ENCODE data around the gene SLC9B1. TPM values are rescaled to one million over a fixed set of nuclear protein-coding genes. Genes with fewer than 3 reads are reported as not detected.
"Not testable (repeated sequence)": the region's sequence is repeated elsewhere in the genome, so short reads cannot be mapped to it uniquely, and the experiment has no call there.

Gene SLC9B1
- total RNA-seq, 4 donors from 2014 or later = 0.30 to 1.4 (median 0.51) TPM

DNA sequence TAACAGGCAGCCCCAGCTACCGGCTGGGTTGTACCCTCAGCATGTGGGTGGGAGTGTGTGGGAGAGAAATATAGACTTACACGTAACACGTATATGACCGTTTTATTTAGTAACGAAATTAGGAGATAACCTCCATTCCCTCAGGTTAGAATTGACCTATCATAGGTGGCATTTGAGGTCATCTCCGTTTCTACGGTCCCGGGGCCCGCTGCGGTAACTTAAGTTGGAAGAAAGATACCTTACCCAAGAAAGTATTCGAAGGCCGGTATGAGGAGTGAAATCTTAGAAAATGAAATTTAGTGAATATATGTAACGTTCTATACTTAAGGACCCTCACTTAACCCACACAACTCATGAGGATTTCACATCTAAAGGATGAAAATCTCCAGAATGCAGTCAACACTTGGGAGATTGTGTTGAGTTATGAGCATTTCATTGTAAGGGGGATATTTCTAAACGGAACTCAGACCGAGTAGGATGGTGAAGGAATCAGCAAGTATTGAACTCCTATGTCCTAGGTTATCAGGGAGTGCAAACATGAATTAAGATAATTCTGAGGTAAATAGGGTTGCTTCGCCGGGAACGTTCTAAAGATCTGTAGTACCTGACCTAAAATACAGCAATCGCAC lies 149.8 kb downstream of the SLC9B1 start:
- WGBS, 2 donors = 12 to 13% methylated on average over 19 of the region's 19 CpGs
- H3K4me3 ChIP-seq (ENCODE audit: low read depth, poor library complexity, severe bottlenecking) = peak overlapping the region; percentile 41
- no peak for TF ChIP-seq POLR2A (IDR thresholded peaks at IDR 0.05)
- TF ChIP-seq, protein P1, sequence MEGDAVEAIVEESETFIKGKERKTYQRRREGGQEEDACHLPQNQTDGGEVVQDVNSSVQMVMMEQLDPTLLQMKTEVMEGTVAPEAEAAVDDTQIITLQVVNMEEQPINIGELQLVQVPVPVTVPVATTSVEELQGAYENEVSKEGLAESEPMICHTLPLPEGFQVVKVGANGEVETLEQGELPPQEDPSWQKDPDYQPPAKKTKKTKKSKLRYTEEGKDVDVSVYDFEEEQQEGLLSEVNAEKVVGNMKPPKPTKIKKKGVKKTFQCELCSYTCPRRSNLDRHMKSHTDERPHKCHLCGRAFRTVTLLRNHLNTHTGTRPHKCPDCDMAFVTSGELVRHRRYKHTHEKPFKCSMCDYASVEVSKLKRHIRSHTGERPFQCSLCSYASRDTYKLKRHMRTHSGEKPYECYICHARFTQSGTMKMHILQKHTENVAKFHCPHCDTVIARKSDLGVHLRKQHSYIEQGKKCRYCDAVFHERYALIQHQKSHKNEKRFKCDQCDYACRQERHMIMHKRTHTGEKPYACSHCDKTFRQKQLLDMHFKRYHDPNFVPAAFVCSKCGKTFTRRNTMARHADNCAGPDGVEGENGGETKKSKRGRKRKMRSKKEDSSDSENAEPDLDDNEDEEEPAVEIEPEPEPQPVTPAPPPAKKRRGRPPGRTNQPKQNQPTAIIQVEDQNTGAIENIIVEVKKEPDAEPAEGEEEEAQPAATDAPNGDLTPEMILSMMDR (IDR thresholded peaks at IDR 0.05) = no peak
- intact Hi-C loops (cut with DNase I; ENCODE audit: low total_unique reads) = loop anchor here (2.0 to 10.0 kb wide), 2 partner anchors 41 to 145 kb away; partner anchors contain the start of gene SLC9B1
- DNase-seq (ENCODE audit: low spot score in 2 of 2) = no peak

DNA sequence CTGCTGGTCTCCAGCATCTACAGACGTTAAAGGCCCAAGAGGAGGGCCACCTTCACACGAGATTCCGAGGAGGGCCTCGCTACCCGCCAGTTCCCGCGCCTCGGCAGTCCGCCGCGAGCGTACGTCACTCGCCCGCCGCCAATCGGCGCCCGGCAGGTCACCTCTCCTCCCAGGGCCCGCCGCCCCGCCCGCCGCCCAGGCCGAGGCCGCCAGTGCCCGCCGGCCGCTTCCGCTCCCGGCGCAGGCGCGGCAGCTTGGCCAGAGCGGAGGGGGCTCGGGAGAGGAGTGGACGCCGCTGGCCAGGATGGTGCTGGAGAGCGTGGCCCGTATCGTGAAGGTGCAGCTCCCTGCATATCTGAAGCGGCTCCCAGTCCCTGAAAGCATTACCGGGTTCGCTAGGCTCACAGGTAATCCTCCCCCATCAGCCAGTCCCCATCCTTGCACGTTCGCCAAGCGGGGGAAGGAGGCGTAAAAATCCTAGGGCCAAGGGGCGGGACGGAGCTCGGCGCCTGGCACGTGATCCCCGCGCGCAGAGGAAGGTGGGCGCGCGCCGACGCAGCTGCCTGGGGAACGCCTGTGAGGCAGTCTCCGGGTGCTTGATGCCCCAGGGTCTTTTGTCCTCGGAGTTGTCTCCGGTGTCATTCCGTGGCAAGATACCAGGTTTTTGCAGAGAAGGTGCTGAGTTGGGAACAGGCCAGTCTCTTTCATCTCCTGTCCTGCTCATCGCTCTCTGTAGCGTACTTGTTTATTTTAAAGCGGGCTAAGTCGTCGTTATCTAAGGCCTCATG lies 150.5 kb downstream of the SLC9B1 start, which contains the start of gene CISD2:
TSS of gene CISD2 (plus strand) at position 212 of the 788 bp plus-strand sequence. CDS start at position 305, 93 bp downstream.
- intact Hi-C loops (cut with DNase I; ENCODE audit: low total_unique reads) = loop anchor here (2.0 kb wide), 1 partner anchor 40 kb away; no protein-coding TSS in a partner anchor

DNA sequence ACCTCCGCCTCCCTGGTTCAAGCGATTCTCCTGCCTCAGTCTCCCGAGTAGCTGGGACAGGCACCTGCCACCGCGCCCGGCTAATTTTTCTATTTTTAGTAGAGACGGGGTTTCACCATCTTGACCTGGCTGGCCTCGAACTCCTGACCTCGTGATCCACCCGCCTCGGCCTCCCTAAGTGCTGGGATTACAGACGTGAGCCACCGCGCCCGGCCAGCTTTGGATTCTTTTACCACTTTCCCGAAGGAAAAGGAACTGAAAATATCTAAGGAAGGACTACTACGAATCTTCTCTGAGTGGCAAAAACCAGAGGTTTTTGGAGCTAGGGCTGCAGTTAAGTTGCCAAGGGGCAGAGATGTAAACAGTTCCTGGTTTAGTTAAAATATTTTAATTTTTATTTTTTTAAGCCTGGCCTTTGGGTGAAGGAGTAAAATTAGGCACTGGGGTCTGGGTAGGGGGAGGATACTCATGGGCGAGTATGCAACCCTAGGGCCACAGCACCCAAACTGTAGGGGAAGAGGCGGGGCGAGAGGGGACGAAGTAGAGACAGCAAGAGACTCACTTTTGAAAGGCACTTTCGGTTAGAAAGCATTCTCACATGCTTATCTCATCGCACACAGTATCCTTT lies 151.2 kb downstream of the SLC9B1 start:
- 8 to 19% methylated on average over 23 of the region's 23 CpGs for WGBS, 2 donors
- peak; percentile 27 to 86 for DNase-seq (ENCODE audit: low spot score in 2 of 2)
- TF ChIP-seq, protein P1 (IDR thresholded peaks at IDR 0.05) = no peak
- no peak for TF ChIP-seq POLR2A (IDR thresholded peaks at IDR 0.05)

More for the DNA sequence above, 150.5 kb downstream of the SLC9B1 start, which contains the start of gene CISD2:
- TF ChIP-seq, protein P1 (IDR thresholded peaks at IDR 0.05) = peak in 1 of 3 donors; percentile 50
- peak in 1 of 2 donors; percentile 86 for TF ChIP-seq POLR2A (IDR thresholded peaks at IDR 0.05)
- DNase-seq (ENCODE audit: low spot score in 2 of 2) = peak; percentile 90 to 98
- WGBS, 2 donors = 0 to 1% methylated on average over 57 to 61 of the region's 71 CpGs
- peak within 1 kb of the TSS; percentile 41 for H3K4me3 ChIP-seq (ENCODE audit: low read depth, poor library complexity, severe bottlenecking)

DNA sequence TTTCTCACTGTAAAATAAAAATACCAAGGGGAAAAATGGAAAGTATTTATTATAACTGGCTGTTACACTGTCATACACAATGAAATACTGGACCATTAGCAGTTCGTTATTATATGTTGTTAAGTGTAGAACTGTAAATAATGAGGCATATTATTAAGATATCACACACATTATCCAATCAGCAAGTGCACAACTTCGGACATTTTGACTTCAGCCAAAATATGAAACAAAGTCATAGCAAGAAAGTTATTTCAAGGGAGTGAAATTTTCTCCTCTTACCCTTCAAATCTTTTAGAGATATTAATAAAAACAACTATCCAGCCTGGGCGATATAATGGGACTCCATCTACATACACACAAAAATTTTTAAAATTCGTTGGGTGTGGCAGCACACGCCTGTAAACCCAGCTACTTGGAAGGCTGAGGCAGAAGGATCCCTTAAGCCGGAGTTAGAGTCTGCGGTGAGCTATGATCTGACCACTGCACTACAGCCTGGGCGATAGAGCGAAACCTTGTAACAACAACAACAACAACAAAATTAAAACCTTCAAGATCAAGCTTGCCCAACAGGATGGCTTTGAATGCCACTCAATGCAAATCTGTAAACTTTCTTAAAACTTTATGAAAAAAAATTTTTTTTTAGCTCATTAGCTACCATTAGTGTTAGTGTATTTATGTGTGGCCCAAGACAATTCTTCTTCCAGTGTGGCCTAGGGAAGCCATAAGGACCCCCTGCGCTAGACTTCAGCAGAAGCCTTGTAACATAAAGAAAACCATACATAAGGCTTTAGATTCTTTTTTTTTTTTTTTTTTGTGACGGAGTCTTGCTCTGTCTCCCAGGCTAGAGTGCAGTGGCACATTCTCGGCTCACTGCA lies 152.0 kb downstream of the SLC9B1 start:
- TF ChIP-seq, protein P1 (IDR thresholded peaks at IDR 0.05) = no peak
- TF ChIP-seq POLR2A (IDR thresholded peaks at IDR 0.05) = no peak
- H3K4me3 ChIP-seq (ENCODE audit: low read depth, poor library complexity, severe bottlenecking) = no peak overlapping the region
- 73 to 76% methylated on average over 12 of the region's 12 CpGs for WGBS, 2 donors
- DNase-seq (ENCODE audit: low spot score in 2 of 2) = no peak
- intact Hi-C loops (cut with DNase I; ENCODE audit: low total_unique reads) = loop anchor here (2.0 kb wide), 1 partner anchor 39 kb away; no protein-coding TSS in a partner anchor

More for the DNA sequence above, 151.2 kb downstream of the SLC9B1 start:
- intact Hi-C loops (cut with DNase I; ENCODE audit: low total_unique reads) = loop anchor here (2.0 kb wide), 1 partner anchor 39 kb away; no protein-coding TSS in a partner anchor
- peak overlapping the region; percentile 41 for H3K4me3 ChIP-seq (ENCODE audit: low read depth, poor library complexity, severe bottlenecking)

DNA sequence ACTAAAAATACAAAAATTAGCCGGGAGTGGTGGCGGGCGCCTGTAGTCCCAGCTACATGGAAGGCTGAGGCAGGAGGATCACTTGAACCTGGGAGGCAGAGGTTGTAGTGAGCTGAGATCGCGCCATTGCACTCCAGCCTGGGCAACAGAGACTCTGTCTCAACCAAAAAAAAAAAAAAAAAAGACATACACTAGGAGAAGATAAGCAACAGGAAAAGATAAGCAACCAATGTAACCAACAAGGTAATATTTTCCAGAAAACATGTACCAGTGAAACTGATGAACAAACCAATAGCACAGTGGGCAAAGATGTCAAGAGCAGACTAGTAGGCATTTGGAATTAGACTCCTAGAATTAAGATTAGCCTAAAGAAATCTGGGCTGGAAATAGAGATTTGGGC lies 154.2 kb downstream of the SLC9B1 start:
- DNase-seq (ENCODE audit: low spot score in 2 of 2); H3K4me3 ChIP-seq (ENCODE audit: low read depth, poor library complexity, severe bottlenecking); intact Hi-C loops (cut with DNase I; ENCODE audit: low total_unique reads): not testable (repeated sequence)
- WGBS, 2 donors = 94 to 98% methylated on average over 5 of the region's 5 CpGs

Data from lower leg skin (tissue), 4 donors.